T-helper 22 cell (primary cell): ENCODE measurements around the gene ANXA8.
"Not testable (repeated sequence)": the region's sequence is repeated elsewhere in the genome, so short reads cannot be mapped to it uniquely, and the experiment has no call there.

ENCODE experiments used
- DNase-seq: peaks from one replicate; pipeline ENCODE4 v3.0.0-alpha.2; 2020; ENCODE audit warnings: low read depth

ANXA8 gene

GRCh38 chr10:47483923-47484322, at the start of gene ANXA8:
TSS of gene ANXA8 (minus strand) at chr10:47484115. CDS start at chr10:47483933, 182 bp downstream.
- DNase-seq = not testable (repeated sequence)

DNA sequence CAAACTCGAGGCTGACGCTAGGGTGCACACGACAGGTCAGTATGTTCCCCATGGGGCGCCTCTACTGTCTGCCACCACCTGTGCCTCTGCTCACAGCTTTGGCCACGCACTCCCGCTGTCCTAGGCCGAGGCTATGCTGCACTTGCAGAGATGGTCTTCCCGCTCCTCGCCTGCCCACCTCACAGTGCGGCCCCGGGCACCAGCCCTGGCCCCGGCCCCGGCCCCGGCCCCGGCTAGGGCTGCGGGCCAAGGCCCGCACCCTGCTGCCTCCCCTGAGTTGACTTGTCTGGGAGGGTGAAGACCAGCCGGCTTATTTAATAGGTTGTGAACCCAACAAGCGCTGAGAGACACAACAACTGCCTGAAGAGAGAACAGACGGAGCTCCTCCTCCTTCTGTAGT, 39.6 kb upstream of the ANXA8 start, which contains the start of gene AGAP9:
Gene AGAP9 (minus strand): TSS at position 164 of the 400 bp plus-strand sequence. CDS start 112 bp downstream, at position 52.
- not testable (repeated sequence) for DNase-seq

- DNase-seq = not testable (repeated sequence)
Observed at GRCh38 chr10:47502313-47502712, 18.4 kb upstream of the ANXA8 start.

- DNase-seq = not testable (repeated sequence)
Observed at GRCh38 chr10:47494226-47494625, 10.3 kb upstream of the ANXA8 start.

GRCh38 chr10:47491600-47491999, 7.7 kb upstream of the ANXA8 start, which contains the start of gene FAM25G:
TSS of gene FAM25G (minus strand) at chr10:47491700. CDS start at chr10:47491674, 26 bp downstream.
- not testable (repeated sequence) for DNase-seq

DNA sequence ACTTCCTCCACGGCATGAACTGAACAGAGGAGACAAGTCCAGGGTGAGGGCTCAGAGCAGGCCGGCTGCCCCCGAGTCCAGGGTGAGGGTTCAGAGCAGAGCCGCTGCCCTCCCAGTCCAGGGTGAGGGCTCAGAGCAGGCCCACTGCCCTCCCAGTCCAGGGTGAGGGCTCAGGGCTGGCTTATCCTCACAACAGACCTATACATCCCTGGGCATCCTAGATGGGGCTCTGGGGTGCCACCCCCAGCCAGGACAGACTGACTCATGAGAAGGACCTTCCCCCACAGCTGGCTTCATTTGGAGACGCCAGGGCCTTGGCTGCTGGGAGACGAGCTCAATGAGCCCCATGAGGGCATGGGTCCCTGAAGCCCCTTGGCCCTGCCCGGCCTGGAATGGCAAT, 5.7 kb upstream of the ANXA8 start:
- not testable (repeated sequence) for DNase-seq

DNA sequence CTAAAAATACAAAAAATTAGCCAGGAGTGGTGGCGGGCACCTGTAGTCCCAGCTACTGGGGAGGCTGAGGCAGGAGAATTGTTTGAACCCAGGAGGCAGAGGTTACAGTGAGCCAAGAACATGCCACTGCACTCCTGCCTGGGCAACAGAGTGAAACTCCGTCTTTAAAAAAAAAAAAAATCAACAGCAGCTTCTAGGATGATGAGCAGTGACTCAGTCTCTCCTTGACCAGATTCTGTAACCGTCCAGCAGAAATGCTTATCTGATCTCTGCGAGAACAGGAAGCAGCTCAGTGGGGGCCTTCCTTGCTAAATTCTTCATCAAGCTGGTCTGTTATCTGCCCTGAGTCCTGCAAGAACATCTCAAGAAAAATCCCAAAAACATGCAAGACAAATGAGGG, 2.0 kb upstream of the ANXA8 start:
- DNase-seq = not testable (repeated sequence)

DNA sequence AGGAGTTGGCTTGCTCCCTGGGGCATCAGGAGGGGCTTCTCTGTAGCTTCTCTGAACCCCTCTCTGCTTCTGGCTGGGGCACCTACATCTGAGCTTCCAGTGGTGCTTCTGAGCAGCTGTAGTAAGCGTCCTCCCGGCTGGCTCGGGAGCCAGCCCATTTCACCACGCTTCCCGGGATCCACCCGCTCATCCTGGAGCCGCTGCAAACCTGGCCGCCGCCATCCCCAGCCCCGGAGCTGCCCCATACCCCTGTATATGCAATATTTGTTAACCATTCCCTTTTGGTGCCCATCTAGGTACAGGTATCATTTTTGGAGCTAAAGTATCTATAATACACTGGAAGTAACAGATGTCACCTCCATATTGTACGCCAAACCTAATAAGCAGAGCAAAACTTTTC, 871 bp upstream of the ANXA8 start:
- DNase-seq = not testable (repeated sequence)

DNA sequence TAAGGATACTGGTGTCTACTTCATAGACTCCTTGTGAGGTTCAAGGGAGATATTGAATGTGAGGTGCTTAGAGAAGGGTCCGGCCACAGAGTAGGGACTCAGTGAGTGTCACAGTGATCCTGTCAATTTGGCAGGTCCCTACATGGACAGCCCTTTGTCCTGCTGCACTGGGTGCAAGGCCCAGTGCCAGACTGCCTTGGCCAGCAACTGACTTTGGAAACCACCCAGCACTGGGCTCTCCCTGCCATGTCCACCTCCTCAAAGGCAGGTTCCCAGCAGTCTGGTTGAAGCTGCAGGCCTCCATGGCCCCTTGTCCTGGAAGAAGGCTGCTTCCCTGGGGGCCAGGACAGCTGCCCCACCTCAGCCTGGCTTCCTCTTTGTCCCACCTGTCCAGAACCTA, 1.5 kb downstream of the ANXA8 start:
- DNase-seq = not testable (repeated sequence)

DNA sequence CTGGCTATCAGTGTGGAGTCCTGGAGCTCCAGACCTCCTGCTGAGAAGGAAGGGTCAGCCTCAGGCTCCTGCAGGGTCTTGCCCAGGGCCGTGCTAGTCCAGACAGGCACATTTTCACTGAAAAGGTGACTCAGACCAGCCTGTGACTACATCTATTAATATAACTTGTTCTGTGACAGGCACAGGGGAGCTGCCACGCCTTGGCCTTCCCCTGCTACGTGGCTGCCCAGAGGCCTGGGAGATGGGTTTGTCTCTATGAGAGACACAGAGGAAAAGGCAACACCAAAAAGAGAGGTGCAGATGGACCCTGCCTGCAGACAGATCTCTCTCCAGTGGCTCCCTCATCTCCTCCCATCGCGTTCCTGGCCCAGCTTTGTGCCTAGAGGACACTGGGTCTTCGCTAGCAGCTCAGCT, 2.1 kb downstream of the ANXA8 start:
- DNase-seq = not testable (repeated sequence)

DNA sequence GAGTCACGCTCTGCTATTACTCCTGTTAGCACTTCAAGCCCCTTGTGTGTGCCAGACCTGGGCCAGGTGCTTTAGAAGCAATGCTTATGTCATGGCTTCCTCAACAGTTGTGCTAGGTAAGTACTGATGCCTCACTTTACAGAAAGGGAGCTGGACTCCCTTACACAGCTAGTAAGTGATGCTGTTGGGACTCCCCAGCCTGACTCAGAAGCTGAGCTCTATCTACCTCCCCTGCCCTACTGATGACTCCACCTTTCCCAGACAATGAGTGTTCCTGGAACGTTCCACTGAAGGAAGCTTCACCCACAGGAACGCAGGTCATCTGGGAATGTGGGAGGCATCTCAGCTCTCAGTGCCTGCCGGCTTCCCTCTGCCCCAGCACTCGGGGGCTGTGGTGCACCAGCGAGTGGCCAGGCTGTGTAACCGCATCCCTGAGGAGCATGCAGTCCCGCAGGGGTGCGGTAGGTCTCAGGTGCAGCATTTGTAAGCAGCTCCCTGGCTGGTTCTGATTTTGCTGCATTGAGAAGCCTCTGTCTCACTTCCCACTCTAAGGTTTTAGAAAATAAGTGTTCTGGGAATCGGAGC, 2.6 kb downstream of the ANXA8 start:
- DNase-seq = not testable (repeated sequence)

DNA sequence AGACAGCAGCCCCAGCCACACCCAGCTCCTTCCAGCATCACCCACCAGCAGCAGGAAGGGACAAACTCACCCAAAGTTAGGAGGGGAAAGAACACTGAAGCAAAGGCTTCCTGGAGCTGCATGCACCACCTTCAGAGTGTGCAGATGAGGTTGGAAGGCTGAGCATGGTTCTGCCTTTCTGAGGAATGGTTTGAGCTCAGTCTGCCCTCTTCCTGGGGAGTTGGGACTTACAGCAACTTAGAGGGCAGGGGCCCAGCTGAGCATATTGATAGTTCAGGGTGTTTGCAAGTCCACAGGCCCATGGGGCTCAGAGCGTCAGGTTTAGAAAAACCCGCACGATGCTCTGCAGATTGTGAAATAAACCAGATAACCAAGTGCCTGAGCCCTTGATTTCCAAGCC, 3.8 kb downstream of the ANXA8 start:
- DNase-seq = not testable (repeated sequence)

GRCh38 chr10:47478114-47478513, 5.8 kb downstream of the ANXA8 start:
- not testable (repeated sequence) for DNase-seq

DNA sequence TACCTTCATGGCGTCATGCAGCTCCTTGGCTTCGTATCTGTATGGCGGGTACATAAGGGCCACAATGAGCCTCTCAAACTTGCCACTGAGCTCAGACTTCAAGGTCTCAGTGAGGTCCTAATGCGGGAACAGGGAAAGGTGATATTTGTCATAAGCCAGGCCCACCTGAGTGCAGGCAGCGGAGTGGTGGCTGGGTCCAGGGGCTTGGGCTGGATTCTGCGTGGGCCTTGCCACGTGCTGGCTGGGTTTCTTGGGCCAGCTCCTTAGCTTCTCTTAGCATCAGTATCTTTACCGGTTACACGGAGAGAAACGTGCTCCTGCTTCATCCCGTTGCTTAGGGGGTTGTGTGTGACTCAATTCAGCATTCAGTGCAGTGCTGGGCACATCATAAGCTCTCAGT, 6.8 kb downstream of the ANXA8 start:
- DNase-seq = not testable (repeated sequence)

DNA sequence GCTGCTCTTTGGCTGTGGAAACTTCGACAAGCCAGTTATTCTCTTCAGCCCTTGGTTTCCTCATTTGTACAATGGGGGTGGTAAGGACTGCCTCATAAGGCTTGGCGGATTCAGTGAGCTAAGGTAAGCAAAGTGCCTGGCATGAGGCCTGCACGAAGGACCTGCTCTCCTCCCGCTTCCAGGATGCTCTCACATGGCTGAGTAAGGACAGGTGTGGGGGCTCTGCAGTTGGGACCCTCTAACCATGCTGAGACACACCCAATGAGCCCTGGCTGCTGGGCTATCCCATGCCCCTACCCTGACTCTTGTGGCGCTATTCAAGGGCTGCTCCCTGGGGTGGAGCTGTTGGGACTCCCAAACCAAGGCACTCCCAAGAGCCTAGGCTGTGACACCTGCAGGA, 8.8 kb downstream of the ANXA8 start:
- not testable (repeated sequence) for DNase-seq

DNA sequence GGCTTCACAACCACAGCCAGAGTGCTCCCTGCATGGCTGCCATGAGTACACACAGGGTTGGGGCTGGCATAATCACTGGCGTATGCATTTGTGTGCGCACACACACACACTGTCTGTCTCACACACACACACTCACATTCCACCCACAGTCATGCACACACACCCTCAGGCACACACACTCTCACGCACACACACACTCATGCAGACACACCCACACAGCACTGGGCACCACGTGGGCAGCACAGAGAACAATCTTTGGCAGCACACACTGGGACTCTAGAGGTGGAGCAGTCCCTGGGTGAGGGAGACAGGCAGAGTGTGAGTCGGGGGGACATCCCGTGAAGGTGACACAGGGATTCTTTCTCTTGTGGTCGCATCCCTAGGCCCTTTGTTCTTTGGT, 10.4 kb downstream of the ANXA8 start:
- DNase-seq = not testable (repeated sequence)

DNA sequence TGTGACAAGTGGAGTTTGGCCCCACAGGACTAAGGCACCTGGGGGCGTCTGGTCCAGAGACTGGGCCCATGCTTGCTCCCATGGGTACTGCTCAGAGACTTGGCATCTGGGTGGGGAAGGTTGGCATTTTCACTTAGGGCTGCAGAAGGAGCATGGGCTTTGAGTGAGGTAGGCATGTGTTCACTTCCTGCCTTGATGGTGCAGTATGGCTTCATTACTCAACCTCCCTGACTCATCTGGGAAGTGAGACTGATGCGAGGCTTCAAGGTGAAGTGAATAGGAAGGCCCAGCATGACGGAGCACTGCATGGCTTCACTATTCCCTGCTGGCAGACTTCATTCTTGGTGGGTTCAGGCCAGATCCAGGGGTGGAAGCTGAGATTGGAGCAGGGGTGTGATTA, 11.3 kb downstream of the ANXA8 start:
- DNase-seq = not testable (repeated sequence)

- DNase-seq = not testable (repeated sequence)
Observed at GRCh38 chr10:47472072-47472471, 11.8 kb downstream of the ANXA8 start.

GRCh38 chr10:47468731-47469528, 15.0 kb downstream of the ANXA8 start:
- DNase-seq = not testable (repeated sequence)

DNA sequence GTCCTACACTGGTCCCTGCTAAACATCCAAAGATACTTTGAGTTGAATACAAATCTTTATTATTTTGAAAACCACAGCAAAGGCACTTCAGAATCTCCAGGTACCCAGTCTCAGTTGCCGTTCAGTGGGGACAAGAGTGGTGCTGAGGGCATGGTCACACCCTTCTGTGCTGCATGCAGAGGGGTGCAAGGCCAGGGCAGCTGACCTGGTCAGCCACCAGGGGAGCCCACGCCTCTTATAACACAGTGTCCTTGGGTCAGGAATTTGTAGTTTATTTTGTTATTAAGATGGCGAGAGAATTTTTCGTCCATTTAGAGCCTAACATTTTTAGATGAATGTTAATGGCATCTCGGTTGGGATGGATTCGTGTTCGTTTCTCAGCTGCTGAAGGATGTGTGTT, 16.0 kb downstream of the ANXA8 start:
- DNase-seq = not testable (repeated sequence)

DNA sequence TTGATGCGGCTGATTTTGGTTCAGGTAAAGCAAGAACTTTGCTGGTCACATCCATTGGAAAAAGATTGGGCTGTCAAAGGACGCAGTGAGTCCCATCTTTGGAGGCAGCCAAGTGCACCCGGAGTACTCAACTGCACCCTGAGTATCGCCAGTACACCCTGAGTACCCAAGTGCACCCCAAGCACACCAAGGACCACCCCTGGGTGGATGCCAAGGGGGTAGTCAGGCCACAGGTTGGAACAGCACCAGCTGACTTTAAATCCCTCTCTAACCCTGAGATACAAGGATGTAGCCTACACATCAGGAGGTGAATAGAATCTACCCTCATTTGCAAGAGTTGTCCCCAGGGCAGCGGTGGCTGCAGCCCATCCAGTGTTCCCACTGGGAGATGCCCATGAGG, 16.5 kb downstream of the ANXA8 start:
- not testable (repeated sequence) for DNase-seq

DNA sequence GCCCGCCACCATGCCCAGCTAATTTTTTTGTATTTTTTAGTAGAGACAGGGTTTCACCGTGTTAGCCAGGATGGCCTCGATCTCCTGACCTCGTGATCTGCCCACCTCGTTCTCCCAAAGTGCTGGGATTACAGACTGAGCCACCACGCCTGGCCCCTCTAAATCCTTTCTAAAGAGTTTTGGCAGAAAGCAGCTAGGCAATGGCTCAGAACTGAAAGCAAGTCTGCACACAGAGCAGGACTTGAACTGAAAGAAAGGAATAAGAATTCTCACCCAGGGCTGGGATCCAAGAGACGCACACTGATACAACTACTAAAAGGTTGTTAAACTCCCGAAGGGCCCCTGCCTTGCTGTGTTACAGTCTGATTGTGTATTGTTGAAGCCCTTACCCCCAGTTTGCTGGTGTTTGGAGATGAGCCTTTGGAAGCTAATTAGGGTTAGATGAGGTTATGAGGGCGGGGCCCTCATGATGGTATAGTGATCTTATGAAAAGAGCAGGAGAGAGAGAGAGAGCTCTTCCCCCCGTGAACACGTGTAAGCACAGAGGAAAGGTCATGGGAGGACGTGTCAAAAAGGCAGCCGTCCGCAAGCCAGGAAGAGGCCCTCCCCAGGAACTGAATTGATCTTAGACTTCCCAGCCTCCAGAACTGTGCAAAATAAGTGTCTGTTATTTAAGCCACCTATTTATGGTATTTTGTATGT, 18.5 kb downstream of the ANXA8 start:
- not testable (repeated sequence) for DNase-seq
